AG09319 (cell line): ENCODE results near the gene TBX10.
"Not testable (repeated sequence)": the region's sequence is repeated elsewhere in the genome, so short reads cannot be mapped to it uniquely, and the experiment has no call there.

ENCODE experiments used
- DNase-seq: peaks from one replicate; pipeline ENCODE4 v3.0.0-alpha.2; 2010; ENCODE audit warnings: low read depth; ENCODE audit errors: extremely low read depth
- TF ChIP-seq, protein P1 (sequence below): IDR thresholded peaks from 2 replicates; pipeline ENCODE4 v1.5.1; 2011; ENCODE audit warnings: low read depth, mild to moderate bottlenecking, inconsistent platforms, low read length, moderate library complexity

Gene TBX10

DNA sequence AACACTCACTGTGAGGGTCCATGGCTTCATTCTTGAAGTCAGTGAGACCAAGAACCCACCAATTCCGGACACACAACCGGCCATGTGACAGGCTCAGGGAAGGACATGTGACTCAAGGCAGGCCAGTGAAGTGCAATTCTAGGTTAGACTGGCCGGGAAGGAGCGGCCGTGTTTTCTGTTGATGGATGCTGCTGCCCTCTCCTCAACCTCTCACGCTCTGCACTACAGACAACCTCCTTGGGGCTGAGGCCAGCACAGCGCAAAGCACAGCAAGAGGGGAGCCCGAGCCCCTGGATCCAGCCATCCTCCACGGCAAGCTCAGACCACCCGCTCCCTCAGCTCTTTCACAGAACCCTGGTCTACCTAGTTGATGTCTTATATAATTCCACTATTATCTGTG lies 12.6 kb downstream of the TBX10 start:
- TF ChIP-seq, protein P1, sequence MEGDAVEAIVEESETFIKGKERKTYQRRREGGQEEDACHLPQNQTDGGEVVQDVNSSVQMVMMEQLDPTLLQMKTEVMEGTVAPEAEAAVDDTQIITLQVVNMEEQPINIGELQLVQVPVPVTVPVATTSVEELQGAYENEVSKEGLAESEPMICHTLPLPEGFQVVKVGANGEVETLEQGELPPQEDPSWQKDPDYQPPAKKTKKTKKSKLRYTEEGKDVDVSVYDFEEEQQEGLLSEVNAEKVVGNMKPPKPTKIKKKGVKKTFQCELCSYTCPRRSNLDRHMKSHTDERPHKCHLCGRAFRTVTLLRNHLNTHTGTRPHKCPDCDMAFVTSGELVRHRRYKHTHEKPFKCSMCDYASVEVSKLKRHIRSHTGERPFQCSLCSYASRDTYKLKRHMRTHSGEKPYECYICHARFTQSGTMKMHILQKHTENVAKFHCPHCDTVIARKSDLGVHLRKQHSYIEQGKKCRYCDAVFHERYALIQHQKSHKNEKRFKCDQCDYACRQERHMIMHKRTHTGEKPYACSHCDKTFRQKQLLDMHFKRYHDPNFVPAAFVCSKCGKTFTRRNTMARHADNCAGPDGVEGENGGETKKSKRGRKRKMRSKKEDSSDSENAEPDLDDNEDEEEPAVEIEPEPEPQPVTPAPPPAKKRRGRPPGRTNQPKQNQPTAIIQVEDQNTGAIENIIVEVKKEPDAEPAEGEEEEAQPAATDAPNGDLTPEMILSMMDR: no peak
- no peak for DNase-seq

DNA sequence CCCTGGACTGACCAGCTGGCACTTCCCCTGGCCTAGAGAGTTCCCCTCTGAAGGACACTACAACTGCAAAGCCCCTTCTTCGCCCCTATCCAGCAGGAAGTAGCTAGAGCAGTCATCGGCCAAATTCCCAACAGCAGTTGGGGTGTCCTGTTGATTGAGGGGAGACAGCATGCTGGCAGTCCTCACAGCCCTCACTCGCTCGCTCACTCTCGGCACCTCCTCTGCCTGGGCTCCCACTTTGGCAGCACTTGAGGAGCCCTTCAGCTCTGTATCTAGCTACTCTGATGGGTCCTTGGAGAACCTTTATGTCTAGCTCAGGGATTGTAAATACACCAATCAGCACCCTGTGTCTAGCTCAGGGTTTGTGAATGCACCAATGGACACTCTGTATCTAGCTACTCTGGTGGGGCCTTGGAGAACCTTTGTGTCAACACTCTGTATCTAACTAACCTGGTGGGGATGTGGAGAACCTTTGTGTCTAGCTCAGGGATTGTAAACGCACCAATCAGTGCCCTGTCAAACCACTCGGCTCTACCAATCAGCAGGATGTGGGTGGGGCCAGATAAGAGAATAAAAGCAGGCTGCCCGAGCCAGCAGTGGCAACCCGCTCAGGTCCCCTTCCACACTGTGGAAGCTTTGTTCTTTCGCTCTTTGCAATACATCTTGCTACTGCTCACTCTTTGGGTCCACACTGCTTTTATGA lies 13.3 kb downstream of the TBX10 start:
- DNase-seq: not testable (repeated sequence)

DNA sequence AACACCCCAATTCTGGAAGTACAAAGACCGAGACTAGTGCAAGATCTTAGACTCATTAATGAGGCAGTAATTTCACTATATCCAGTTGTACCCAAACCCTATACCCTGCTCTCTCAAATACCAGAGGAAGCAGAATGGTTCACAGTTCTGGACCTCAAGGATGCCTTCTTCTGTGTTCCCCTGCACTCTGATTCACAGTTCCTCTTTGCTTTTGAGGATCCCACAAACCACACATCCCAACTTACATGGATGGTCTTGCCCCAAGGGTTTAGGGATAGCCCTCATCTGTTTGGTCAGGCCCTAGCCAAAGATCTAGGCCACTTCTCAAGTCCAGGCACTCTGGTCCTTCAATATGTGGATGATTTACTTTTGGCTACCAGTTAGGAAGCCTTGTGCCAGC lies 15.8 kb downstream of the TBX10 start:
- not testable (repeated sequence) for DNase-seq

DNA sequence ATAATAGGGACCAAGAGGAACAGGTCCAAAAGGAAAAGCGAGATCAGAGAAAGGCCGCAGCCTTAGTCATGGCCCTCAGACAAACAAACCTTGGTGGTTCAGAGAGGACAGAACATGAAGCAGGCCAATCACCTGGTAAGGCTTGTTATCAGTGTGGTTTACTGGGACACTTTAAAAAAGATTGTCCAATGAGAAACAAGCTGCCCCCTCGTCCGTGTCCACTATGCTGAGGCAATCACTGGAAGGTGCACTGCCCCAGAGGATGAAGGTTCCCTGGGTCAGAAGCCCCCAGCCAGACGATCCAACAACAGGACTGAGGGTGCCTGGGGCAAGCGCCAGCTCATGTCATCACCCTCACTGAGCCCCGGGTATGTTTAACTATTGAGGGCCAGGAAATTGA lies 16.7 kb downstream of the TBX10 start:
- DNase-seq: not testable (repeated sequence)

DNA sequence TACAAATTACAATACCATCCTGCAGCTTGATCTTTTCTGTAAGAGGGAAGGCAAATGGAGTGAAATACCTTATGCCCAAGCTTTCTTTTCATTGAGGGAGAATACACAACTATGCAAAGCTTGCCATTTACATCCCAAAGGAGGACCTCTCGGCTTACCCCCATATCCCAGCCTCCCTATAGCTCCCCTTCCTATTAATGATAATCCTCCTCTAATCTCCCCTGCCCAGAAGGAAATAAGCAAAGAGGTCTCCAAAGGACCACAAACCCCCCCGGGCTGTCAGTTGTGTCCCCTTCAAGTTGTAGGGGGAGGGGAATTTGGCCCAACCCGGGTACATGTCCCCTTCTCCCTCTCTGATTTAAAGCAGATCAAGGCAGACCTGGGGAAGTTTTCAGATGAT lies 17.6 kb downstream of the TBX10 start:
- not testable (repeated sequence) for DNase-seq

DNA sequence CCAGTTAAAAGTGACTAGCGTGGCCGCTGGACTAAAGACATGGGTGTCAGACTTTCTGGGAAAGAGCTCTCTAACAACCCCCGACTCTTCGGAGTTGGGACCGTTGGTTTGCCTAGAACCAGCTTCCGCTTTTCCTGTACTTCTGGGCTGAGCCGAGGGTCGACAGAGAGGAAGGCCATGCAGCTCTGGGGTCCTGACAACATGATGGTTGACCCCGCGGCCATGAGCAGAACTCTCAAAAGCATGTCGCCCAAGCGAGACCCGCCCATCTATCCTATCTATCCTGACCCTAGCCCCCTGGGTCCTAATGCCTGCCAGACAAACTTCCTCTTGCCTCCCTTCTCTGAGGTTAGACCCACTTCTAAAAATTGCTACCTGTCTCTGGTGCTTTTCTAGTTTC lies 18.9 kb downstream of the TBX10 start:
- not testable (repeated sequence) for DNase-seq

DNA sequence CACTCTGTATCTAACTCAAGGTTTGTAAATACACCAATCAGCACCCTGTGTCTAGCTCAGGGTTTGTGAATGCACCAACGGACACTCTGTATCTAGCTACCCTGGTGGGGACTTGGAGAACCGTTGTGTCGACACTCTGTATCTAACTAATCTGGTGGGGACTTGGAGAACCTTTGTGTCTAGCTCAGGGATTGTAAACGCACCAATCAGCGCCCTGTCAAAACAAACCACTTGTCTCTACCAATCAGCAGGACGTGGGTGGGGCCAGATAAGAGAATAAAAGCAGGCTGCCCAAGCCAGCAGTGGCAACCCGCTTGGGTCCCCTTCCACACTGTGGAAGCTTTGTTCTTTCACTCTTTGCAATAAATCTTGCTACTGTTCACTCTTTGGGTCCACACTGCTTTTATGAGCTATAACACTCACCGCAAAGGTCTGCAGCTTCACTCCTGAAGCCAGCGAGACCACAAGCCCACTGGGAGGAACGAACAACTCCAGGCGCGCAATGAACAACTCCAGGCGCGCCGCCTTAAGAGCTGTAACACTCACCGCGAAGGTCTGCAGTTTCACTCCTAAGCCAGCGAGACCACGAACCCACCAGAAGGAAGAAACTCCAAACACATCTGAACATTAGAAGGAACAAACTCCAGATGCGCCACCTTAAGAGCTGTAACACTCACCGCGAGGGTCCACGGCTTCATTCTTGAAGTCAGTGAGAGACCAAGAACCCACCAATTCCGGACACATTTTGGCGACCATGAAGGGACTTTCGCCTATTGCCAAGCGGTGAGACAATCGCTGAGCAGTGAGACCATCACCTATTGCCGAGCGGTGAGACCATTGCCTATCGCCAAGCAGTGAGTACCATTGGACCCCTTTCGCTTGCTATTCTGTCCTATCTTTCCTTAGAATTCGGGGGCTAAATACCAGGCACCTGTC lies 19.6 kb downstream of the TBX10 start:
- not testable (repeated sequence) for DNase-seq

DNA sequence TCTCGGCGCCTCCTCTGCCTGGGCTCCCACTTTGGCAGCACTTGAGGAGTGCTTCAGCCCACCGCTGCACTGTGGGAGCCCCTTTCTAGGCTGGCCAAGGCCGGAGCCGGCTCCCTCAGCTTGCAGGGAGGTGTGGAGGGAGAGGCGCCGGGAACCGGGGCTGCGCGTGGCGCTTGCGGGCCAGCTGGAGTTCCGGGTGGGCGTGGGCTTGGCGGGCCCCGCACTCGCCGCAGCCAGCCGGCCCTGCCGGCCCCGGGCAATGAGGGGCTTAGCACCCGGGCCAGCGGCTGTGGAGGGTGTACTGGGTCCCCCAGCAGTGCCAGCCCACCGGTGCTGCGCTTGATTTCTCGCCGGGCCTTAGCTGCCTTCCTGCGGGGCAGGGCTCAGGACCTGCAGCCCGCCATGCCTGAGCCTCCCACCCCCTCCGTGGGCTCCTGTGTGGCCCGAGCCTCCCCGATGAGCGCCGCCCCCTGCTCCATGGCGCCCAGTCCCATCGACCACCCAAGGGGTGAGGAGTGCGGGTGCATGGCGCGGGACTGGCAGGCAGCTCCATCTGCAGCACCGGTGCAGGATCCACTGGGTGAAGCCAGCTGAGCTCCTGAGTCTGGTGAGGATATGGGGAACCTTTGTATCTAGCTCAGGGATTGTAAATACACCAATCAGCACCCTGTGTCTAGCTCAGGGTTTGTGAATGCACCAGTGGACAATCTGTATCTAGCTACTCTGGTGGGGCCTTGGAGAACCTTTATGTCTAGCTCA lies 20.5 kb downstream of the TBX10 start:
- not testable (repeated sequence) for DNase-seq

DNA sequence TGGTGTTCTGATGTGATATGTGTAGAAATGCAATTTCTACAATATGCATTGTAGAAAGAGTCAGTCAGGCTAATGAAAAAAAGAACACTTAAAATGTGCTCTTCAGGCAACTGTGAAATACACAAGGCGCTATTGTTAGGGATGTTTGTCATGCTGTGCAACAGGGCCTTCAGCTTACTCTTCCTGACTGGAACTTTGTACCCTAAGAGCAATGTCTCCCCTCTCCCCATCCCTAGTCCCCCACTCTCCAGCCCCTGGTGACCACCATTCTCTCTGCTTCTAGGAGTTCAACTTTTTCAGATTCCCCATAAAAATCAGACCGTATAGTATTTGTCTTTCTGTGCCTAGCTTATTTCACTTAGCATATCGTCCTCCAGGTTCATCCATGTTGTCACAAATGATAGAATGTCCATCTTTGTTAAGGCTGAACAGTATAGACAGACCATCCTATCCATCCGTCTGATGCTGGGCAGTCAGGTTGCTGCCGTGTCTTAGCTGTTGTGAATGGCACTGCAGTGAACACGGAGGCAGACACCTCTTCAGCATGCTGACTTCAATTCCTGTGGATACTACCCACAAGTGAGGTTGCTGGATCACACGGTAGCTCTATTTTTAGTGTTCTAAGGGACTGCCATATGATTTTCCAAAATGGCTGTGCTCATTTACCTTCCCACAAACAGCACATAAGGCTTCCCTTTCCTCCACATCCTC lies 22.2 kb downstream of the TBX10 start:
- no peak for DNase-seq
- TF ChIP-seq, protein P1: no peak

DNA sequence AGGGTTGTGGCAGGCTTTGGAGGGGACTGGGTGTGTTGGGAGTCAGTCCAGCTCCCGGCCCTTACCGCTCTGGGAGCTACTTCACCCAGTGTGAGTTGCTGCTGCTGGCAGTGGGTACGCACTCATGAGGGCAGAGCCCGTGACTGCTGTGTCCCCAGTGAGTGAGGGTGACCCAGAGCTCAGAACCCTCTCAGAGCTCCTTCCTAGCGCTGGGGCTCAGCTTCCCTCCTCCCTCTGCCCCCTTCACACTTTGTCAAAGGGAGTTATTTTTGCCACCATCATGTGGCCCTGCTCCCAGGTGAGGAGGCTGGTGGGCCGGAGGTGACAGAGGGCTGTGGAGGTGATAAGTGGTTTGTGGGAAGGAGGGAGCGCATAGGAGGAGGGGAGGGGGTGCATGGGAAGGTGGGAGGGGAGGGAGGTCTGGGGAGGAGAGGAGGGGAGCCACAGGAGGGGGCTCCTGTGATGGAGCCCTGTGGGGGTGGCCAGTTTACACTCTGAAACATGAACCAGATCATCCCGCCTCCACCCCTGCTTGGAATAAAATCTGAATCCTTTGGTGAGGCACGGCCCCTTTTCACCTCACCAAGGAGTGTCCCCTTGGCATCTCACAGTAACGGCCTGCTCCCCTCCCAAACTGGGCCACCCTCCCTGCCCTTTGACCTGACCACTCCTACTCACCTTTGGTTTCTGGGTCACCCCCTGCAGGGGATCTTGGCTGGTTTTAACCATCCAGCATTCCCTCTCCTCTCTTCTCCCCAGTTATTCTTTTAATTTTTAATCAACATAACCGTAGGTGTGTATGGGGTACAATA lies 22.9 kb downstream of the TBX10 start:
- TF ChIP-seq, protein P1: no peak
- DNase-seq: no peak
